ENCODE data around the gene ZFPL1.

- TF ChIP-seq CHD1 (IDR thresholded peaks at IDR 0.05; ENCODE audit: low read depth, low read length) (no peak), CREB1 (IDR thresholded peaks at IDR 0.05; ENCODE audit: low read depth) (no peak), RELA (IDR thresholded peaks at IDR 0.05; ENCODE audit: borderline replicate concordance, partially characterized antibody) (no peak), BCL11A (IDR thresholded peaks at IDR 0.05; ENCODE audit: low read depth, low read length) (no peak), ATF3 (IDR thresholded peaks at IDR 0.05; ENCODE audit: borderline replicate concordance, extremely low read depth, low read depth, low read length) (no peak), ZSCAN29 (IDR thresholded peaks at IDR 0.05) (no peak), CTCF (IDR thresholded peaks at IDR 0.05 in 2 of 3, conservative IDR thresholded peaks at IDR 0.05 in 1 of 3; ENCODE audit: control insufficient read depth in 2 of 3, extremely low read depth in 1 of 3, insufficient read depth in 1 of 3, low read depth in 3 of 3, low read length in 3 of 3) (no peak), CEBPZ (IDR thresholded peaks at IDR 0.05; ENCODE audit: low read depth, low read length) (no peak), POLR2A (IDR thresholded peaks at IDR 0.05; ENCODE audit: low read depth, low read length) (no peak), CREM (IDR thresholded peaks at IDR 0.05; ENCODE audit: low read depth) (no peak), CEBPB (IDR thresholded peaks at IDR 0.05; ENCODE audit: borderline replicate concordance in 1 of 2, low read depth in 2 of 2, low read length in 2 of 2) (no peak), CHD4 (IDR thresholded peaks at IDR 0.05) (no peak)
These were observed 47.8 kb downstream of the ZFPL1 start for GRCh38 chr11:65131895-65132237.

Measured in GM12878 (cell line).